ENCODE measurements around the gene NTHL1.

NTHL1 gene

DNA sequence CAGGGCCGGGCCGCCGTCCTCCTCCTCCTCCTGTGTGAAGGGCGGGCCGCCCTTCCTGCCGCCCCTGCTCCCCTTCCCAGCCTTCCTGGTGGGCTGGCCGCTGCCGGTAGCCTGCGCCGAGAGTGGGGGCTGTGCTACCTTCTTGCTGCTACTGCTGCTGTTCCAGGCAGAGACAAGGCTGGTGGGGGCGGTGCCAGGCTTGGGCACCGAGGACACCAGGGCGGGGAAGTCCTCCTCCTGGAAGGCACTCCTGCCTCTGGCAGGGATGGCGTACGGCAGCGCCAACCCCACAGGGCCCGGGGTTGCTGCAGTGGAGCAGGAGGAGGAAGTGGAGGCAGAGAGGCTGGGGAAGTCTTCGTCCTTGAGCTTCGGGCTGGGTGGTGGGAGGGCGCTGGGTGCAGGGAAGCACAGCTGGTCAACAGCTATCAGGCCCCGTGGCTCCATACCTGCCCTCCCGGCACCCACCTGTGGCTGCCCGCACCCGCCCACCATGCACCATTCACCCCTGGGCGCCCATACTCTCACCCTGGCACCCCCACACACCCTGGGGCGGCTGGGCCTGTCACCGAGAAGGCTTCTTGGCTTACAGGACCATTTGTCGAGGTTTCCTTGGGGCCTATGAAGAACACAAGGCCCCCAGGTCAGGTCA lies 47.6 kb downstream of the NTHL1 start:
- H3K27ac ChIP-seq: no peak overlapping the region

DNA sequence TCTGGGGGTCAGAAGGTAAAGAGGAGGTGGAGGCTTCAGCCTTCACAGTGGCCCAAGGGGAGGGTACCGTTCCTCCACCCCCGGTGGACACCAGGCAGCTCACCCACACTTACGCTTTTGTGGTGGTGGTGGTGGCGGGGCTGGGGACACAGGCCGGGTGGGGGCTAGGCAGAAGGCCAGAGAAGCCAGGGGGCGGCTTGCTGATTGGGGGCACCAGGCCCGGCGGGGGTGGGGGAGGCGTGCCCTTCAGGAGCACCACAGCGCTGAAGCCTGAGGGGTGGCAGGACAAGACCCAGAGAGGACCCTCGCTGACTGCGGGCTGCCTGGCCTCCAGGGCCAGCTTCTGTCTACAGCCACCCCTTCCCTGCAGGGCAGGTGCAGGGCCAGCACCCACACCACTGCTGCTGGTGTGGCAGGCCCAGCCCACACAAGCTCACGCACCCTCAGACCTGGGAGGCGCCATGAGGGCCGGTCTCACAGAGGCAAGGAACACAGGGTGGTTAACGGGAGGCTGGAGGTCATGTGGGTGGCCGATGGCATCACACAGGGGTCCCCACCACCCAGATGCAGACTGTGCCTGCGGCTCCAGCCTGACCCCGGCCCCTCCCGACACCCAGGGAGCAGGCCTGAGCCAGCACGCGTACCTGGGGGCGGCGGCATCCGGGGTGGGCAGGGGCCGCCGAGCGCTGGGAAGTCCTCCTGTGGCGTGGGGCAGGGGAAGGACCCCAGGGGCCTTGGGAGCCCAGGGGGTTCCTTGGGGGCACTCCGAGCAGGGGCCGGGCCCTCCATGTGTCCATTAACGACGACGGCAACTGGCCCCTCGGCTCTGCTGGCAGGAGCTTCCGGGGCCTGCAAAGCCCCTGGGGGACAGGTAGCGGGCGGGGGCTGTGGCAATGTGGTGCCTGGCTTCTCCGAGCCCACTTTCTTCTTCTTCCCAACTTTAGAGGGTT lies 48.5 kb downstream of the NTHL1 start:
- DNase-seq (ENCODE audit: low read depth, low spot score): no peak
- H3K27ac ChIP-seq: no peak overlapping the region

More for the DNA sequence above, 47.6 kb downstream of the NTHL1 start:
- no peak for DNase-seq (ENCODE audit: low read depth, low spot score)

DNA sequence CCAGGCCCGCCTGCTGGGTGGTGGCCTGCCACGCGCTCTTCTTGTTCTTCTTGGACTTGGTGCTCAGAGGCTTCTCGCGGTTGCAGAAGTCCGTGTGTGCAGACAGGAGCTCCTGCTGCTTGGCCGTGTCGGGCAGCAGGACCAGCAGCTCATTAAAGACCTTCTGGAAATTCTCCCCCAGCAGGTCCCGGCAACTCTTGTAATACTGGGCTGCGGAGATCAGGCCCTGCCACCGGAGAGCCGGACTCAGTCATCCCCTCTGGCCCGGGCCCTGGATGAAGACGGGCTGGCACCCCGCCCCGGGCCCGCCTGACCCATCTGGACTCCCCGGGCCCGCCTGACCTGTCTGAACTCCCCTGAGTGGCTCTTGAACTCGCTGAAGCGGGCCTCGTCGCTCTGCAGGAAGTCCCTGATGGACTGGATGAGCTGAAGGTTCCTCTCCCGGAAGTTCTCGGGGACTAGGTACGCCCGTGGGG lies 49.2 kb downstream of the NTHL1 start:
- H3K27ac ChIP-seq: no peak overlapping the region
- no peak for DNase-seq (ENCODE audit: low read depth, low spot score)

DNA sequence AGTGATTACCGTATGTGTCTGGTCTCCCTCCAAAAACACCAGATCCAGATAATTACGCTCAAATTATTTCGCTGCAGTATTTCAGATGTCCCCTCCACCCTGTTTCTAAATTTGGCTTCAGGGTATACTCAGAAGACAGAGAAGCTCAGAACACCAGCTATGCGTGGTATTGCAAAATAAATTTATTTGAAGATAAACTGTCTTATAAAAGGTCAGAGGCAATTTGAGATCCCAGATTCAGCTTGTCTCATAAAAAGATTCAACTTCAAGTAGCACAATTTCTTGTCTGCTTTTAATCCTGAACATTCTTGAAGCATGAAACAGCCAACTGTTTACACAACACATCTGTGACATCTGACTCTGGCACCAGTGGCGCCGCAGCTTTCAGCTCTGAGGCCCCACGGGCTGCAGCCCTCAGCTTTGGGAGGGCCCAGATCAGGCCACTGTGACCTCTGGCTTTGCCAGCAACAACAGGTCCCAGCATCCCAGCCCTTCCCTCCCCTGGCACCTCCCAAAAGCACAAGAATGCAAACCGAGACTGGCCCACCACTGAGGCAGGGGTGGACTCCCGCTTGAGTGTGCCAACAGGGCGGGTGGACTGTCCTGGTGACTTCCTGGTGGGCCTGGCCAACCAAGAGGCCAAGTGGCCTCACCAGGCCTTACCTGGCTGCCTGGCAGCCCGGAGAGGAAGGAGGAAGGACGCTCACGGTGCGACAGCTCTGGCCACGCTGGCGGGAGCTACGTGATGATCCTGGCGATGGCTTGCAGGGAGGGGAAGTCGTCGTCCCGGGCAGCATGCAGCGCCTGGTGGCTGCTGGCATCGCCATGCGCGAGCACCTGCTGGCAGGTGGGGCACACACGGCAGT lies 49.9 kb downstream of the NTHL1 start:
- no peak overlapping the region for H3K27ac ChIP-seq
- DNase-seq (ENCODE audit: low read depth, low spot score): no peak

DNA sequence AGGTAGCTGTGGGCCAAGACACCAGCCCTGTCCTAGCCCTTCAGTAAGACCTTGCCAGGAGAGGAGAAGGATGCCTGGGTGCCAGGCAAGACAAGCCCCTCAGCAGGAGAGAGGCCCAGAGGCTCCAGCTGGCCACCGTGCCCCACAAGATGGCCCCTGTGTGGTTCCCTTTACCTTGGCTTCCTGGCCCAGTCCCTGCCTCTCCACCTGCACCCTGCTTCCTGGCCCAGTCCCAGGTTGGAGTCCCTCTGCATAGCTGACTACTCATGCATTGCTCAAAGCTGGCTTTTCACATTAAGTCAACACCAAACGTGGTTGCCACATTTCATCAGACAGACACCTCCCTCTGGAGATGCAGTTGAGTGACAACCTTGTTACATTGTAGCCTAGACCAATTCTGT lies 53.9 kb downstream of the NTHL1 start:
- H3K27ac ChIP-seq: peak overlapping the region; percentile 85
- DNase-seq (ENCODE audit: low read depth, low spot score): peak; percentile 43

DNA sequence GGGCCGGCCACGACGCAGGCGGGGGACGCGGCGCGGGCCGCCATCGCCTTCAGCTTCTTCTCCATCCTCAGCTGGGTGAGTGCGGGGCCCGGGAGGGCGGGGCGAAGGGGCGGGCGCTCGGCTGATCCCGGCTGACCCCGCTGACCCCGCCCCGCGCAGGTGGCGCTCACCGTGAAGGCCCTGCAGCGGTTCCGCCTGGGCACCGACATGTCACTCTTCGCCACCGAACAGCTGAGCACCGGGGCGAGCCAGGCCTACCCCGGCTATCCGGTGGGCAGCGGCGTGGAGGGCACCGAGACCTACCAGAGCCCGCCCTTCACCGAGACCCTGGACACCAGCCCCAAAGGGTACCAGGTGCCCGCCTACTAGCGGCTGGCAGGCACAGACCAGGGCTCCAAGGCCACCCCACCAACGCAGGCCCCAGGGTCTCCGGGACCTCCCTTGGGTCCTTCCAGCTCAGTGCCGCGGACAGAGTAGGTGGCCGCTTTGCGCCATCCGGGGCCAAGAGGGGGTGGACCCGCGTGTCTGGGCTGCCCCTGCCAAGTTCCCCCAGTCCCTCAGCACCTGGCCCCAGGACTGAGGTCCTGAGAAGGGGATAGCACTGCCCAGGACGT lies 54.8 kb downstream of the NTHL1 start:
- peak overlapping the region; percentile 85 for H3K27ac ChIP-seq
- no peak for DNase-seq (ENCODE audit: low read depth, low spot score)

DNA sequence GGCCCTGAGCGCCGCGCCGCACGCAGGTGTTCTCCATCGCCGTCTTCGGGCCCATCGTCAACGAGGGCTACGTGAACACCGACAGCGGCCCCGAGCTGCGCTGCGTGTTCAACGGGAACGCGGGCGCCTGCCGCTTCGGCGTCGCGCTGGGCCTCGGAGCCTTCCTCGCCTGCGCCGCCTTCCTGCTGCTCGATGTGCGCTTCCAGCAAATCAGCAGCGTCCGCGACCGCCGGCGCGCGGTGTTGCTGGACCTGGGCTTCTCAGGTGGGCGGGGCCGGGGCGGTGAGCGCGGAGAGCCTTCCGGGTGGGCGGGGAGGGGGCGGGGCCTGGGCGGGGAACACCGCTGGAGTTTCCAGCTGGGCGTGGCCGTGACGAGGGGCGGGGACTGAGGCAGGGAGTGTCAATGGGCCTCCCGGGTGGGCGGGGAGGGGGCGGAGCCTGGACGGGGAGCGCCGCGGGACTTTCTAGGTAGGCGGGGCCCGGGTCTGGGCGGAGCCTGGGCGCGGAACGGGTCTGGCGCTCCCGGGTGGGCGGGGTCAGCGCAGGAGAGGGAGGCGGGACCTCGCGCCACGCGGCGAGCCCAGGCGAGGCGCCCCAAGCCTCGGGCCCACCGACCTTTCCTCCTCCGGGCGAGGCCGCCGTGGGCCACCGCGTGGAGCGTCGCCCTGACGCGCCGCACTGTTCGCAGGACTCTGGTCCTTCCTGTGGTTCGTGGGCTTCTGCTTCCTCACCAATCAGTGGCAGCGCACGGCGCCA lies 55.5 kb downstream of the NTHL1 start:
- H3K27ac ChIP-seq: no peak overlapping the region
- DNase-seq (ENCODE audit: low read depth, low spot score): peak; percentile 27

DNA sequence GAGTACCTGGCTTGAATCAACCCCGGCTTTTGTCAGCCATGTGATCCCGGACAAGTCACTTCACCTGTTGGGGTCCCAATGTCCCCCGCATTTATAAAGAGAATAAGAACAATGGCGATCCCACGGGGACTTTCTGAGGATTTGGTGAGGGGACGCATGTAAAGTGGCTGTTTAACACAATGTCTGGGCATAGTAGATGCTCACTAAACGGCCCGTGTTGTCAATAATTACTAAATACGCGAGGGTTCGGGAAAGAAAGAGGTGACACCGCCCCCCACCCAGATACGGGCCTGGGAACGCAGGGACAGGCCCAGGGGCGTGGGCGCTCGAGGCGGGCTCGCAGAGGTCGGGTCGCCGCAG lies 56.1 kb downstream of the NTHL1 start:
- no peak for DNase-seq (ENCODE audit: low read depth, low spot score)
- H3K27ac ChIP-seq: no peak overlapping the region

DNA sequence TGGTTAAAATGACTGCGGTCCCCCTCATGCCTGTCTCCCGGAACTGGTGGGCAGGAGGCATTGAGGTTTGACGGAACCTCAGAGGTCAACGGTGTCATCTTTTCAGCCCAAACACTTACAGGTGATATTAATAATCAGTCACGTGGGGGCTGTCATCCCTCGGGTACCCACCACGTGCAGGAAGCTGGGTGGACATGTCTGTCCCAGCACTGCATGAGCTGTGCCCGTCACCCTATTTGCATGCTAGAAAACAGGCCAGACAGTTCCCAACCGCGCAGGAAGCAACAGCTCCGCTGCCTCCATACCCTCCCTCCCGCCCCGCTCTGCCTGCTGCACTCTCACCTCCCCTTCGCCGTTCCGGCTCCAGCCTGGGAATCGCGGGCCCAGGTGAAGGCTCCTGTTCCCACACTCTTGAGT lies 56.5 kb downstream of the NTHL1 start:
- H3K27ac ChIP-seq: no peak overlapping the region
- no peak for DNase-seq (ENCODE audit: low read depth, low spot score)

DNA sequence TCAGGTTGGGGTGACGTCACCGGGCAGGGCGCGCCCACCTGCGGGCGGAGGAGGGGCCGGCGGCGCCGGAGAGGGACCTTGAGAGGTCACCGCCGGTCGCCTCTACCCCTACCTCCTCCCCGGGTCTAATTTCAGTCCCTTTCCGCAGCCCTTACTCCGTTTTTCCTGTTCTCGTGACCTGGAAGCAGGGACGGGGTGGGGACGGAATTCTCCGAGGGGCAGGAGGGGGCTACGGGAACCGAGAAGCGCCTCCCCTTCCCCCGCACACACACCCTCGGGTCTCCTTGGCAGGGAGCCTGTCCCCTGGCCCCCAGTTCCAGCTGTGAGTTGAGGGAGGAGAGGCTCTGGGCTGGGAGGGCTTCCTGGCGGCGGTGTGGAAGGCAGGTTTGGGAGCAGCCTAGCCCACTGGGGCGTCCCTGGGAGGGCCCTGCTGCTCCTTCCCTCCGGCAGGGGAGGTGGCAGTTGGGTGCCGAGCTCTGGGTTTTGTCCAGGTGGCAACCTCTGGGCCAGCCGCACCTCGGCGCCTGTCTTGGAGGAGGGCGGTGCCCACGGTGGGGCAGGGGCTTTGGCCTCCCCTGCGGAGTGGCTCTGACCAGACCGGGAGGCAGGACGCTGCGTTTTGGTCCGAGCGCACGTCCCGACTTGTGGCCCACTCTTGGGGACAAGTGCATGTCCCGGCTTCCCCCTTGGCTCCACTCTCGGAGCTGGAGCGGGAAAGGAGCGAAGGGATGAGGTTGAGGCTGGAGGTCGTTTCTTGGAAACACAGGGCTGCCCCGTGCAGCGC lies 57.1 kb downstream of the NTHL1 start:
- no peak overlapping the region for H3K27ac ChIP-seq
- DNase-seq (ENCODE audit: low read depth, low spot score): no peak

DNA sequence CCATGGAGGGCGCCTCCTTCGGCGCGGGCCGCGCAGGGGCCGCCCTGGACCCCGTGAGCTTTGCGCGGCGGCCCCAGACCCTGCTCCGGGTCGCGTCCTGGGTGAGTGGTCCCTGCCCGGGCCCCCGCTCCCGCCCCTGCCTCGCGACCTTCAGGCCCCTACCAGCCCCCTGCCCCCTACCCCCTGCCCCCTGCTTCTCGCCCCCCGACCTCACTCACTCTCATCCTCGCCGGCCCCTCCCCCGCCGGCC lies 57.6 kb downstream of the NTHL1 start:
- H3K27ac ChIP-seq: no peak overlapping the region
- no peak for DNase-seq (ENCODE audit: low read depth, low spot score)

All from epithelial cell of prostate (primary cell).